T-cell (primary cell): ENCODE data around the gene MPHOSPH9. TPM values are rescaled to one million over a fixed set of nuclear protein-coding genes. Genes with fewer than 3 reads are reported as not detected.

ENCODE experiments used
- ATAC-seq, 4 experiments: fragments of 200-7000 bp in 3 of 4; fragments of 150-1000 bp in 1 of 4; cut with Tn5 transposase; replicated peaks in 1 of 4; 1 replicate in 3 of 4; 2 replicates in 1 of 4; pipeline ENCODE4 v1.10.0; 2021; ENCODE audit warnings: moderate library complexity in 3 of 4, mild to moderate bottlenecking in 2 of 4, moderate number of reproducible peaks in 1 of 4
- CTCF ChIA-PET, 2 donors: fragments of 300-600 bp; sonication (Branson Sonifier 250); formaldehyde crosslinking; loops; one replicate each; lab custom pipeline; 2022; ENCODE audit warnings: antibody characterized with exemption in 2 of 2; lab: Charles Lee
- POLR2A ChIA-PET, 2 donors: fragments of 300-600 bp; sonication (Branson Sonifier 250); formaldehyde crosslinking; loops; one replicate each; lab custom pipeline; 2022; ENCODE audit warnings: antibody characterized with exemption in 2 of 2; lab: Charles Lee
- DNase-seq, 35 experiments: peaks; one replicate each; pipeline versions ENCODE4 v3.0.0 to v3.0.0-alpha.2; 2013 to 2023
- H3K27ac ChIP-seq: one replicate; pipeline ENCODE4 v1.5.1; 2013; ENCODE audit warnings: low read length
- H3K27me3 ChIP-seq, 2 experiments: replicated peaks in 1 of 2; 1 replicate in 1 of 2; 2 replicates in 1 of 2; pipeline versions ENCODE4 v1.6.1 to v1.7.0; 2013; ENCODE audit warnings: low read length in 1 of 2, mixed read lengths in 1 of 2; ENCODE audit not compliant: control insufficient read depth in 2 of 2, insufficient read depth in 2 of 2; ENCODE audit errors: extremely low read depth in 1 of 2
- H3K36me3 ChIP-seq, 2 donors: 1 replicate in 1 of 2; 2 replicates in 1 of 2; pipeline versions ENCODE4 v1.6.1 to v1.7.0; 2013; ENCODE audit warnings: low read length in 1 of 2; ENCODE audit not compliant: control insufficient read depth in 2 of 2, insufficient read depth in 1 of 2; ENCODE audit errors: extremely low read depth in 1 of 2
- H3K4me1 ChIP-seq, 2 experiments: 1 replicate in 1 of 2; 2 replicates in 1 of 2; pipeline versions ENCODE4 v1.6.1 to v1.7.0; 2013; ENCODE audit warnings: low read length in 2 of 2, mixed read lengths in 1 of 2; ENCODE audit not compliant: insufficient read depth in 2 of 2, control insufficient read depth in 1 of 2; ENCODE audit errors: extremely low read depth in 1 of 2
- H3K4me3 ChIP-seq, 2 donors: 1 replicate in 1 of 2; 2 replicates in 1 of 2; pipeline versions ENCODE4 v1.5.1 to v1.7.0; 2013; ENCODE audit warnings: mild to moderate bottlenecking in 2 of 2, low read length in 1 of 2, moderate library complexity in 1 of 2; ENCODE audit not compliant: control insufficient read depth in 1 of 2; ENCODE audit errors: extremely low read depth in 1 of 2
- H3K9me3 ChIP-seq: 2 replicates; pipeline ENCODE4 v1.7.0; 2013
- H3K27ac Mint-ChIP-seq, 2 donors: one replicate each; pipeline ENCODE4 v1.8.0; 2020 to 2021; ENCODE audit warnings: mild to moderate bottlenecking in 2 of 2, mixed read lengths in 2 of 2
- H3K27me3 Mint-ChIP-seq, 2 donors: one replicate each; pipeline ENCODE4 v1.8.0; 2021 to 2022; ENCODE audit warnings: mixed read lengths in 2 of 2
- H3K36me3 Mint-ChIP-seq: one replicate; pipeline ENCODE4 v1.8.0; 2021; ENCODE audit warnings: mixed read lengths
- H3K4me1 Mint-ChIP-seq, 3 donors: one replicate each; pipeline ENCODE4 v1.8.0; 2020 to 2022; ENCODE audit warnings: mixed read lengths in 3 of 3, mild to moderate bottlenecking in 1 of 3
- H3K4me3 Mint-ChIP-seq, 3 donors: one replicate each; pipeline ENCODE4 v1.8.0; 2020 to 2022; ENCODE audit warnings: mild to moderate bottlenecking in 3 of 3, mixed read lengths in 3 of 3, moderate library complexity in 3 of 3
- H3K9me3 Mint-ChIP-seq, 3 donors: one replicate each; pipeline ENCODE4 v1.8.0; 2020 to 2022; ENCODE audit warnings: mixed read lengths in 3 of 3
- WGBS: methylation state at CpG from one replicate; pipeline ENCODE4 v1.1.5; 2013; ENCODE audit warnings: missing lambda C conversion rate; ENCODE audit not compliant: insufficient coverage; 5-methylcytosine and 5-hydroxymethylcytosine counted together
- total RNA-seq, 35 experiments: library from RNA in 6 of 35; stranded (reverse) in 6 of 35; fragments of 120-200 nt in 1 of 35; gene quantifications; one replicate each; pipeline versions ENCODE4 v1.2.1 to v1.2.4 and lab custom pipeline; 2013 to 2026

The MPHOSPH9 gene
- total RNA-seq, 5 donors from 2014 or later (not counting 1 experiment from before 2014, with no cell fraction given): 48.5 to 105 (median 56.3) TPM

DNA sequence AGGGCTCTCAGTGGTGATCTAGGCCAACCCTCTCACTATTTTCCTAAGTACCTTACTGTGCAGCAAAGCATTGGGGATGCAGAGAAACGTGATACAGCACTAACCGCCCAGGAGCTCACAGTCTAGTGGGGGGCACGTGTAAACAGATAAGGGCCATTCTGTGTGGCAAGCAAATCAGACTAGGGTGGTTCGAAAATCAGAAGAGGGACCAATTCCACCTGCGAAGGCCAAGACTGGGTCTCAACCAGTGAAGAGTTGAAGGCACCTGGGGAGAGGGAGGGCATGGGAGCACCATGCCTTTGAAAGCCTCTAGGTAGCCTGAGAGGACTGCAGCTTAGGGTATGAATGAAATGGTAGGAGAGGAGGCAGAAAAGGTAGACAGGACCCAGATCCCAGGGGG lies 84.3 kb downstream of the MPHOSPH9 start:
- no peaks in the 10 kb centered on the region for H3K9me3 ChIP-seq
- no peak for ATAC-seq
- no peaks in the 10 kb centered on the region for H3K36me3 Mint-ChIP-seq
- WGBS: 67% methylated on average over 3 of the region's 5 CpGs
- H3K4me1 ChIP-seq: peaks cover 9 to 33% of the 10 kb centered on the region in 2 experiments
- H3K36me3 ChIP-seq: no peaks in the 10 kb centered on the region
- H3K27me3 ChIP-seq: peaks cover 0 to 11% of the 10 kb centered on the region in 2 experiments
- no peaks in the 10 kb centered on the region for H3K27me3 Mint-ChIP-seq
- POLR2A ChIA-PET: no interaction called here
- CTCF ChIA-PET: no interaction called here
- peak overlapping the region; percentile 78 to 87 (median 83) for H3K4me3 Mint-ChIP-seq
- H3K27ac ChIP-seq: no peak overlapping the region
- H3K4me1 Mint-ChIP-seq: peaks cover 47 to 53% (median 50%) of the 10 kb centered on the region in 3 donors
- H3K27ac Mint-ChIP-seq: peak overlapping the region; percentile 63 to 82
- no peak overlapping the region for H3K4me3 ChIP-seq
- DNase-seq: no peak
- no peaks in the 10 kb centered on the region for H3K9me3 Mint-ChIP-seq

DNA sequence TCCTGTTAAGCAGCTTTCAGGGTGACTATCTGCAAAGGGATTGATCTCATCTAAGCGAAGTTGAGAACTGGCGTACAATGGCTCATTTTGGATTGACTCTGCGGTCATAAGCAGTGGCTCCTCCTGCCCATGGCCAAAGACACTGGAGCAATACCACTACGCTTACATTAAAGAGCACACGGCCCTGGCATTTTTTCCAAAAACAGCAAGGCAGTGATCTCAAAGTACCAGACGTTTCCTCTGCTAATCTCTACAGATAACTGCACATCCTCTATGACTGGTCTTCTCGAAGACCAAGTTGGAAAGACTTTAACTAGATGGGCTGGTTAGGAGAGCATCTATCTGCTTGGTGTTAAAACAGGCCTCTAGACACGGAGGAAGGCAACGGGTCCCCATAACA lies 84.7 kb downstream of the MPHOSPH9 start:
- ChIA-PET CTCF (no interaction called here), POLR2A (no interaction called here)
- Histone ChIP-seq H3K4me1 (peaks cover 9 to 34% of the 10 kb centered on the region in 2 experiments), H3K9me3 (no peaks in the 10 kb centered on the region), H3K27ac (no peak overlapping the region), H3K4me3 (no peak overlapping the region), H3K36me3 (no peaks in the 10 kb centered on the region), H3K27me3 (peaks cover 0 to 11% of the 10 kb centered on the region in 2 experiments)
- WGBS: 77% methylated on average over 6 of the region's 9 CpGs
- peak overlapping the region; percentile 63 to 82 for H3K27ac Mint-ChIP-seq
- DNase-seq (no peak), ATAC-seq (no peak)
- H3K36me3 Mint-ChIP-seq: no peaks in the 10 kb centered on the region
- H3K4me3 Mint-ChIP-seq: peak overlapping the region; percentile 78 to 87 (median 83)
- peaks cover 47 to 55% (median 51%) of the 10 kb centered on the region in 3 donors for H3K4me1 Mint-ChIP-seq
- no peaks in the 10 kb centered on the region for H3K27me3 Mint-ChIP-seq
- no peaks in the 10 kb centered on the region for H3K9me3 Mint-ChIP-seq

DNA sequence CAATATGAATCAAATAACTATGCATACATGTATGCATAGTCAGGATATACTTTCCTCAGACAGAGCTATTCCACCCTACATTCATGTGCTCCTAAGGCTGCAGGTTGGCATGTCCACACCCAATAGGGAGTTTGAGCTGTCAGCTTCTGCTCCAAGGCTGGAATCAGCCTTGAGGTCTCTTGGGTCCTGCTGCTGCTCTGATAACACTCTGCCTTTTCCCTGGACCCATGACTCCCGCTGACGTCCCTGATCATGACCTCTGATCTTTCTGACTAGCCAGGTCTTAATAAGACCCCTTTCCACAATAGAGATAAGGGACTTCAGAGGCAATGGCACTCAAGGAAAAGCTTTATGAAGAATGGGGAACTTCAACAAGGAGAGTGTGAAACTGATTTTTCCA lies 87.7 kb downstream of the MPHOSPH9 start:
- Mint-ChIP-seq H3K27ac (peak overlapping the region in 1 of 2 donors; percentile 61), H3K9me3 (no peaks in the 10 kb centered on the region), H3K4me1 (peaks cover 54 to 72% (median 60%) of the 10 kb centered on the region in 3 donors), H3K4me3 (no peak overlapping the region), H3K36me3 (no peaks in the 10 kb centered on the region), H3K27me3 (no peaks in the 10 kb centered on the region)
- Histone ChIP-seq H3K9me3 (no peaks in the 10 kb centered on the region), H3K27me3 (peaks cover 0 to 9% of the 10 kb centered on the region in 2 experiments), H3K4me3 (no peak overlapping the region), H3K27ac (no peak overlapping the region), H3K4me1 (peaks cover 9 to 28% of the 10 kb centered on the region in 2 experiments), H3K36me3 (no peaks in the 10 kb centered on the region)
- WGBS: 83% methylated on average over 1 of the region's 2 CpGs
- DNase-seq (no peak), ATAC-seq (no peak)
- ChIA-PET POLR2A (no interaction called here), CTCF (interaction anchor here in 1 of 2 donors (0.5 kb wide), 1 partner anchor 1845 kb away, joined by 6 read pairs; no protein-coding TSS in a partner anchor)

DNA sequence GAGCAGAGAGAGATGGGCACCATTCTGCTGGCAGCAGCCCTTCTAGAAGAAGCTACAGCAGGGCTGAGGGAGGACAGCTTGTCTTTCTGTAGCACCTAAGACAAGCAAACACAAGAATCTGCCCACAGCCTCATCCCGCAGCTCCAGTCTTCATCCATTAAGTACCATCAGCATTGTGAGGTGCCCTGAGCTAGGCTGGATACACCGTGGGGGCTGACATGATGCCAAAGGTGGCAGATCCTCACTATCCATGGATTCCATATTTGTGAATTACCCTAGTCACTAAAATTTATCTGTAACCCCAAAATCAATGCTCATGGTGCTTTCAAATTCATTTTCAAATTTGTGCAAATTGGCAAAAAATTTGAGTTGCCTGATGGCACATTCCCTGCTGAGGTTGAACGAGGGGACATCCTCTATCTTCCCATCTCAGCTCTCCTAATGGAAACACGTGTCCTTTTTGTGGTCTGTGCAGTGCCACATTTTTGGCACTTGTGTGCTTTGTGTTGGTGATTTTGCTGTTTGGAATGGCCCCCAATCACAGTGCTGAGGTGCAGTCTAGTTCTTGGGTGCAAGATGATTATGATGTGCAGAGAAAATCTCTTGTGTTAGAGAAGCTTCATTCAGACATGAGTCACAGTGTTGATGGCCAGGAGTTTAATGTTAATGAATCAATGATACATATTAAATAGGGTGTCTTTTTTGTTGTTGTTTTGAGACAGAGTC lies 89.0 kb downstream of the MPHOSPH9 start:
- 86% methylated on average over 2 of the region's 4 CpGs for WGBS
- Histone ChIP-seq H3K9me3 (no peaks in the 10 kb centered on the region), H3K4me3 (no peak overlapping the region), H3K36me3 (peaks cover 0 to under 1% of the 10 kb centered on the region in 2 donors), H3K27me3 (no peaks in the 10 kb centered on the region), H3K4me1 (peaks cover 6 to 21% of the 10 kb centered on the region in 2 experiments), H3K27ac (no peak overlapping the region)
- Mint-ChIP-seq H3K9me3 (no peaks in the 10 kb centered on the region), H3K4me1 (peaks cover 50 to 70% (median 57%) of the 10 kb centered on the region in 3 donors), H3K4me3 (no peak overlapping the region), H3K27me3 (no peaks in the 10 kb centered on the region), H3K36me3 (no peaks in the 10 kb centered on the region), H3K27ac (peak overlapping the region; percentile 9 to 24)
- POLR2A ChIA-PET: no interaction called here
- ATAC-seq (no peak), DNase-seq (no peak)
- CTCF ChIA-PET: interaction anchor here in 1 of 2 donors (0.6 kb wide), 3 partner anchors 94 to 568 kb away, joined by 3 to 4 read pairs (median 3); partner anchors contain the start of gene ATP6V0A2

DNA sequence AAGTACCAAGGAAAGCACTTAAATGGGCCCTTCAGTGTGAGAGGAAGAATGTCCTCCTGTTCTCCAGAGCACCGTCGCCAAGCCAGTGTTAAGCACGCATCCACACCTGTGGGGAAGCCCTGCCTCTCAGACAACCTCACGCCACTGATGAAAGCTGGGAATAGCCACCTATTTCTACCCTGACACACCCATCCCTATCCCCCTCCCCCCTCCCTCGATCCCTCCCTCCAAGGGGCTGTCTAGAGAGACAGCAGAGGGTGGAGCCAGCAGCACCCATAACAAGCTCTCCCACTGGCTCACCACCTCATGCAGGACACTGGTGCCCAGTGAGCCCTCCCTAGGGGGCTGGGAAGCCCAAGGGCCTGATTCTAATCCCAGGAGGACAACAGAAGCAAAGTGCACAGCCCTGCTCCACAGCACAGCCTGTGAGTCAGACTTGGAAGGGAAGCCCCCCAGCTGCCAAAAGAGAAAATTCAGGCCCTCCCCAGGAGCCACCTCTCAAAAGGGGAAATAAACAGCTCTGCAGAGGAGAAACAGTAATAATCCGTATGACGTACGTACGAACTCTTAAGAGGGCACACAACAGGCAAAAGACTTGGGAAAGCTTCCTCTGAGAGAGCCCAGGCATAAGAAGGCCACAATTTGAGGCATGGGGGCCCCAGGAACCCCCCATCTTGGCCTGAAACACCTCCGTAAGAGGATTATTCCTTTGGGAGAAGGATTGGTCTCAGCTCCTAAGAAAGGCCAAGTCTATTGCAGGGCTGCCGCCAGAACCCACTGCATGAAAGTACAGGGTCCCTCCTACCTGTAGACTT lies 89.8 kb downstream of the MPHOSPH9 start:
- no peak overlapping the region for H3K4me3 Mint-ChIP-seq
- H3K27me3 Mint-ChIP-seq: no peaks in the 10 kb centered on the region
- no peaks in the 10 kb centered on the region for H3K9me3 ChIP-seq
- H3K4me1 Mint-ChIP-seq: peaks cover 42 to 67% (median 49%) of the 10 kb centered on the region in 3 donors
- no peaks in the 10 kb centered on the region for H3K36me3 Mint-ChIP-seq
- ATAC-seq: no peak
- POLR2A ChIA-PET: no interaction called here
- peak overlapping the region in 1 of 2 donors; percentile 52 for H3K27ac Mint-ChIP-seq
- H3K27me3 ChIP-seq: no peaks in the 10 kb centered on the region
- no peaks in the 10 kb centered on the region for H3K9me3 Mint-ChIP-seq
- CTCF ChIA-PET: interaction anchor here in 1 of 2 donors (0.5 to 0.6 kb wide), 2 partner anchors 569 to 1753 kb away, joined by 3 read pairs; partner anchors contain the start of gene ATP6V0A2
- no peak overlapping the region for H3K27ac ChIP-seq
- 79% methylated on average over 8 of the region's 11 CpGs for WGBS
- peaks cover 0 to 3% of the 10 kb centered on the region in 2 donors for H3K36me3 ChIP-seq
- peaks cover 4 to 15% of the 10 kb centered on the region in 2 experiments for H3K4me1 ChIP-seq
- no peak overlapping the region for H3K4me3 ChIP-seq
- DNase-seq: peak in 1 of 35 experiments; percentile 8

DNA sequence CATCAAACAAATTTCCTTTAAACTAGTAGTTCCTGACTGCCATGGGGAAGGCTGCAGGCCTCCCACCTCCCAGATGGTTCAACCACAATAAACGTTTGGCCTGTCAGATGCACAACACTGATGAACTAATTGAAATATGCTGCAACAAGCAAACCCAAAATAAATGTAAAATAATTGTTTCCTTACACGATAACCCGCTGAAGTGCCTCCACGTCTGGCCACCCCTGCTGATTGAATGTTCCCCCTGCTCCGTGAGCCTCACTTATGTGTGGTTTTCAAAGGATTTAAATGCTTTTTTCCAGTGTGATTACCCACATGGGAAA lies 90.5 kb downstream of the MPHOSPH9 start:
- no peak overlapping the region for H3K4me3 Mint-ChIP-seq
- H3K9me3 Mint-ChIP-seq: no peaks in the 10 kb centered on the region
- peaks cover 39 to 67% (median 46%) of the 10 kb centered on the region in 3 donors for H3K4me1 Mint-ChIP-seq
- no peak for DNase-seq
- ChIA-PET POLR2A (no interaction called here), CTCF (interaction anchor here in 1 of 2 donors (0.6 kb wide), 1 partner anchor 12 kb away, joined by 6 read pairs; no protein-coding TSS in a partner anchor)
- no peaks in the 10 kb centered on the region for H3K36me3 Mint-ChIP-seq
- no peak overlapping the region for H3K27ac Mint-ChIP-seq
- peaks cover 4 to 15% of the 10 kb centered on the region in 2 experiments for H3K4me1 ChIP-seq
- no peak for ATAC-seq
- H3K27me3 Mint-ChIP-seq: no peaks in the 10 kb centered on the region
- no peak overlapping the region for H3K4me3 ChIP-seq
- peaks cover 0 to 3% of the 10 kb centered on the region in 2 donors for H3K36me3 ChIP-seq
- WGBS: no CpG with 5 or more reads among the region's 5 CpGs
- no peaks in the 10 kb centered on the region for H3K27me3 ChIP-seq
- no peak overlapping the region for H3K27ac ChIP-seq
- no peaks in the 10 kb centered on the region for H3K9me3 ChIP-seq
